H1 (cell line): Measurements from ENCODE around the gene AGAP1. TPM values are rescaled to one million over a fixed set of nuclear protein-coding genes. Genes with fewer than 3 reads are reported as not detected.
A peak's percentile ranks its signal among the peaks of the same experiment; 100 is the strongest.

ENCODE experiments used
- CTCF ChIA-PET: fragments of 300-600 bp; sonication (Branson Sonifier 250); formaldehyde crosslinking; loops from one replicate; lab custom pipeline; 2021; ENCODE audit not compliant: partially characterized antibody; lab: Charles Lee
- POLR2A ChIA-PET: fragments of 300-600 bp; sonication (Branson Sonifier 250); formaldehyde crosslinking; loops from one replicate; lab custom pipeline; 2021; ENCODE audit warnings: inconsistent platforms; ENCODE audit not compliant: partially characterized antibody; lab: Charles Lee
- DNase-seq, 2 experiments: peaks; one replicate each; pipeline versions ENCODE4 v3.0.0 to v3.0.0-alpha.2; 2010 to 2022; ENCODE audit warnings: low spot score in 2 of 2, low read depth in 1 of 2, mixed read lengths in 1 of 2
- FAIRE-seq: peaks from 2 replicates; lab custom pipeline; 2011; peaks lifted over from hg19 to GRCh38; lab: Jason Lieb, UNC
- H2AFZ ChIP-seq: 2 replicates; pipeline ENCODE4 v1.8.1; 2012; ENCODE audit warnings: low read length, inconsistent platforms
- H2AK5ac ChIP-seq: 2 replicates; pipeline ENCODE4 v1.6.1; 2013; ENCODE audit warnings: low read depth, low read length
- H2BK120ac ChIP-seq: replicated peaks from 2 replicates; pipeline ENCODE3; 2013; ENCODE audit warnings: low read depth, low read length, inconsistent platforms
- H2BK12ac ChIP-seq: 2 replicates; pipeline ENCODE4 v1.6.1; 2013; ENCODE audit warnings: low read depth, low read length
- H2BK15ac ChIP-seq: 2 replicates; pipeline ENCODE4 v1.6.1; 2013; ENCODE audit warnings: low read length
- H2BK20ac ChIP-seq: 2 replicates; pipeline ENCODE4 v1.6.1; 2013; ENCODE audit warnings: low read length
- H2BK5ac ChIP-seq: 2 replicates; pipeline ENCODE4 v1.6.1; 2013; ENCODE audit warnings: low read depth, low read length
- H3K14ac ChIP-seq: 2 replicates; pipeline ENCODE4 v1.6.1; 2013; ENCODE audit warnings: inconsistent platforms; ENCODE audit not compliant: insufficient read length
- H3K18ac ChIP-seq: 2 replicates; pipeline ENCODE4 v1.6.1; 2013; ENCODE audit warnings: low read length; ENCODE audit errors: extremely low read depth
- H3K23ac ChIP-seq: 2 replicates; pipeline ENCODE4 v1.6.1; 2013; ENCODE audit warnings: inconsistent platforms; ENCODE audit not compliant: insufficient read length
- H3K23me2 ChIP-seq: 2 replicates; pipeline ENCODE4 v1.6.1; 2013; ENCODE audit warnings: low read depth, low read length
- H3K27ac ChIP-seq: 2 replicates; pipeline ENCODE4 v1.6.1; 2011; ENCODE audit warnings: low read depth, low read length, inconsistent platforms
- H3K27me3 ChIP-seq, 4 experiments: replicated peaks in 1 of 4; 1 replicate in 1 of 4; 2 replicates in 3 of 4; pipeline versions ENCODE4 v1.6.1 to v1.8.1; 2011 to 2013; ENCODE audit warnings: low read length in 3 of 4, mild to moderate bottlenecking in 3 of 4, inconsistent platforms in 2 of 4, mixed read lengths in 2 of 4, moderate library complexity in 1 of 4; ENCODE audit not compliant: control insufficient read depth in 3 of 4, insufficient read depth in 3 of 4; ENCODE audit errors: extremely low read depth in 1 of 4
- H3K36me3 ChIP-seq, 4 experiments: 2 replicates each; pipeline versions ENCODE4 v1.6.1 to v1.8.1; 2011 to 2013; ENCODE audit warnings: mild to moderate bottlenecking in 4 of 4, low read length in 3 of 4, moderate library complexity in 2 of 4, control low read depth in 1 of 4, inconsistent platforms in 1 of 4; ENCODE audit not compliant: insufficient read depth in 4 of 4, control insufficient read depth in 2 of 4
- H3K4ac ChIP-seq: replicated peaks from 2 replicates; pipeline ENCODE3; 2013; ENCODE audit warnings: low read length, low read depth, mixed read lengths, inconsistent platforms; ENCODE audit not compliant: insufficient read length
- H3K4me1 ChIP-seq, 4 experiments: replicated peaks in 1 of 4; 1 replicate in 1 of 4; 2 replicates in 3 of 4; pipeline versions ENCODE4 v1.6.1 to v1.8.1; 2011 to 2013; ENCODE audit warnings: low read length in 3 of 4, inconsistent platforms in 2 of 4, mixed read lengths in 1 of 4; ENCODE audit not compliant: insufficient read depth in 4 of 4, control insufficient read depth in 3 of 4
- H3K4me2 ChIP-seq, 2 experiments: 2 replicates each; pipeline versions ENCODE4 v1.6.1 to v1.8.1; 2011 to 2013; ENCODE audit warnings: low read depth in 2 of 2, low read length in 2 of 2, control low read depth in 1 of 2, inconsistent platforms in 1 of 2, mild to moderate bottlenecking in 1 of 2; ENCODE audit not compliant: insufficient read depth in 1 of 2
- H3K4me3 ChIP-seq, 4 experiments: fragments of 200-600, 300-600 bp in 1 of 4; sonication (generic), shearing (Covaris generic), sonication (Bioruptor Twin) in 1 of 4; 2 replicates each; pipeline versions ENCODE4 v1.5.1 to v1.8.1; 2011 to 2016; ENCODE audit warnings: low read length in 4 of 4, low read depth in 3 of 4, control low read depth in 2 of 4, inconsistent platforms in 2 of 4, mild to moderate bottlenecking in 2 of 4, mixed read lengths in 1 of 4, moderate library complexity in 1 of 4; ENCODE audit not compliant: insufficient read depth in 2 of 4; ENCODE audit errors: extremely low read depth in 1 of 4
- H3K56ac ChIP-seq: replicated peaks from 2 replicates; pipeline ENCODE3; 2013; ENCODE audit warnings: low read depth, mild to moderate bottlenecking, mixed read lengths, low read length, inconsistent platforms; ENCODE audit not compliant: insufficient read length
- H3K79me1 ChIP-seq: 2 replicates; pipeline ENCODE4 v1.6.1; 2013; ENCODE audit warnings: low read depth, low read length, control low read depth
- H3K79me2 ChIP-seq, 2 experiments: 2 replicates each; pipeline versions ENCODE4 v1.6.1 to v1.8.1; 2012 to 2013; ENCODE audit warnings: low read length in 2 of 2, mild to moderate bottlenecking in 2 of 2, inconsistent platforms in 1 of 2; ENCODE audit not compliant: insufficient read depth in 2 of 2, control insufficient read depth in 1 of 2
- H3K9ac ChIP-seq, 4 experiments: replicated peaks in 1 of 4; 1 replicate in 1 of 4; 2 replicates in 3 of 4; pipeline versions ENCODE4 v1.6.1 to v1.8.1; 2011 to 2013; ENCODE audit warnings: low read depth in 3 of 4, low read length in 3 of 4, control low read depth in 2 of 4, mild to moderate bottlenecking in 2 of 4, moderate library complexity in 2 of 4, inconsistent platforms in 1 of 4; ENCODE audit errors: extremely low read depth in 1 of 4
- H3K9me3 ChIP-seq, 2 experiments: 2 replicates each; pipeline versions ENCODE4 v1.6.1 to v1.8.1; 2012 to 2013; ENCODE audit warnings: mild to moderate bottlenecking in 2 of 2, moderate library complexity in 2 of 2, control low read depth in 1 of 2, inconsistent platforms in 1 of 2, low read depth in 1 of 2, low read length in 1 of 2, mixed read lengths in 1 of 2; ENCODE audit not compliant: insufficient read depth in 2 of 2
- H4K20me1 ChIP-seq, 2 experiments: replicated peaks in 1 of 2; 2 replicates each; pipeline versions ENCODE3 to v1.8.1; 2011 to 2013; ENCODE audit warnings: inconsistent platforms in 2 of 2, low read length in 2 of 2, mild to moderate bottlenecking in 1 of 2; ENCODE audit not compliant: insufficient read depth in 2 of 2, control insufficient read depth in 1 of 2
- H4K5ac ChIP-seq: 2 replicates; pipeline ENCODE4 v1.6.1; 2013; ENCODE audit warnings: low read length, low read depth, mixed read lengths, inconsistent platforms; ENCODE audit not compliant: insufficient read length
- H4K8ac ChIP-seq: 2 replicates; pipeline ENCODE4 v1.8.0; 2013; ENCODE audit warnings: mild to moderate bottlenecking, moderate library complexity, low read length, inconsistent platforms; ENCODE audit not compliant: insufficient read depth; ENCODE audit errors: extremely low read depth
- H4K91ac ChIP-seq: replicated peaks from 2 replicates; pipeline ENCODE3; 2013; ENCODE audit warnings: low read length, mixed read lengths, inconsistent platforms; ENCODE audit not compliant: insufficient read length
- ASH2L ChIP-seq: fragments of 200-600, 300-600 bp; sonication (generic); IDR thresholded peaks from one replicate; pipeline ENCODE4 v1.7.1; 2017; ENCODE audit warnings: low read length
- CBX8 ChIP-seq: fragments of 300-800, 300-1000 bp; sonication (generic); IDR thresholded peaks from 2 replicates; pipeline ENCODE4 v1.7.1; 2016; ENCODE audit warnings: low read depth, low read length, borderline replicate concordance
- GTF2F1 ChIP-seq: IDR thresholded peaks from 2 replicates; pipeline ENCODE4 v1.6.1; 2012; ENCODE audit warnings: low read depth, low read length, improper control_type of control experiment, borderline replicate concordance
- MAFK ChIP-seq: IDR thresholded peaks from 2 replicates; pipeline ENCODE4 v1.6.1; 2012; ENCODE audit warnings: low read depth, mild to moderate bottlenecking, improper control_type of control experiment, low read length
- RAD21 ChIP-seq, 2 experiments: IDR thresholded peaks in 1 of 2; conservative IDR thresholded peaks in 1 of 2; 2 replicates each; pipeline ENCODE4 v1.6.1; 2011; ENCODE audit warnings: low read depth in 2 of 2, low read length in 2 of 2, improper control_type of control experiment in 1 of 2, inconsistent platforms in 1 of 2, mild to moderate bottlenecking in 1 of 2, moderate library complexity in 1 of 2
- SIRT6 ChIP-seq: IDR thresholded peaks from one replicate; pipeline ENCODE4 v1.7.1; 2012; ENCODE audit warnings: low read length, inconsistent platforms
- SRF ChIP-seq: IDR thresholded peaks from 2 replicates; pipeline ENCODE4 v1.6.1; 2011; ENCODE audit warnings: mild to moderate bottlenecking, low read depth, low read length, moderate library complexity
- TAF7 ChIP-seq: optimal IDR thresholded peaks from 2 replicates; pipeline ENCODE3; 2011; ENCODE audit warnings: low read depth, mild to moderate bottlenecking, inconsistent platforms, low read length, moderate library complexity, borderline replicate concordance
- TBP ChIP-seq: IDR thresholded peaks from 2 replicates; pipeline ENCODE4 v1.6.1; 2011; ENCODE audit warnings: low read depth, low read length, improper control_type of control experiment
- TEAD4 ChIP-seq: IDR thresholded peaks from 2 replicates; pipeline ENCODE4 v1.6.1; 2012; ENCODE audit warnings: low read depth, low read length, inconsistent platforms, mixed read lengths
- ZNF274 ChIP-seq: IDR thresholded peaks from 2 replicates; pipeline ENCODE4 v1.7.0; 2012; ENCODE audit warnings: low read length, borderline replicate concordance; ENCODE audit errors: extremely low read depth
- WGBS, 2 experiments: shearing (Covaris generic) in 1 of 2; methylation state at CpG; one replicate each; pipeline versions ENCODE4 v1.1.6 to v1.1.7; 2013 to 2015; ENCODE audit warnings: low lambda C conversion rate in 2 of 2, mixed read lengths in 2 of 2, inconsistent platforms in 1 of 2, low coverage in 1 of 2, missing lambda C conversion rate in 1 of 2; ENCODE audit not compliant: insufficient replicate concordance in 2 of 2, insufficient coverage in 1 of 2, insufficient read length in 1 of 2; ENCODE audit errors: extremely low coverage in 1 of 2, missing lambda C conversion rate in 1 of 2; 5-methylcytosine and 5-hydroxymethylcytosine counted together
- polyA plus RNA-seq, 7 experiments: library from polyadenylated mRNA; depleted of rRNA in 3 of 7; stranded (reverse) in 5 of 7; unstranded in 2 of 7; fragments of >200 nt in 5 of 7; fragments of 200-250 nt in 2 of 7; gene quantifications; 1 replicate in 5 of 7; 2 replicates in 1 of 7; 4 replicates in 1 of 7; pipeline versions ENCODE4 v1.2.1 to v1.2.3, GENCODE V29; 2011 to 2013; ENCODE audit warnings: missing spikeins in 2 of 7, mixed read lengths in 2 of 7
- total RNA-seq: library from RNA; stranded (reverse); fragmentation: NEBNext Ultra II Directional; extraction: Animal tissue kit (Norgen Biotek cat#: 25700); gene quantifications from 2 replicates; pipeline ENCODE4 v1.2.1, GENCODE V29; 2021

Gene AGAP1
- total and polyA plus RNA-seq, 2 of the 8 experiments (the other 6 are each of a cell fraction or from before 2014, with no cell fraction given), result 18.1 to 39.4 TPM

- Histone ChIP-seq H3K79me1 (no peaks in the 10 kb centered on the region), H2BK20ac (no peak overlapping the region), H3K14ac (no peak overlapping the region), H4K8ac (no peak overlapping the region), H3K4ac (no peak overlapping the region), H3K27ac (no peak overlapping the region), H3K9ac (no peak overlapping the region), H4K5ac (no peak overlapping the region), H2BK12ac (no peak overlapping the region), H3K4me1 (peaks cover 2 to 15% (median 7%) of the 10 kb centered on the region in 4 experiments), H2BK120ac (no peak overlapping the region), H2BK5ac (no peak overlapping the region), H3K36me3 (no peaks in the 10 kb centered on the region), H3K27me3 (no peaks in the 10 kb centered on the region), H3K9me3 (no peaks in the 10 kb centered on the region), H2AFZ (no peak overlapping the region), H2BK15ac (no peak overlapping the region), H3K23ac (no peak overlapping the region), H2AK5ac (no peak overlapping the region), H4K91ac (no peak overlapping the region), H3K18ac (no peak overlapping the region), H3K23me2 (no peaks in the 10 kb centered on the region), H3K79me2 (no peaks in the 10 kb centered on the region), H3K4me2 (peak overlapping the region in 1 of 2 experiments; percentile 23; a peak in 1 of 4 replicates), H3K4me3 (no peak overlapping the region), H4K20me1 (peaks cover 0 to 2% of the 10 kb centered on the region in 2 experiments), H3K56ac (no peak overlapping the region)
- DNase-seq (no peak), FAIRE-seq (no peak)
- CTCF ChIA-PET, result interaction anchor here (0.8 to 5.4 kb wide), 4 partner anchors 10 to 164 kb away, joined by 3 to 33 read pairs (median 12); no protein-coding TSS in a partner anchor
- POLR2A ChIA-PET, result no interaction called here
- WGBS, 2 experiments, result 75% methylated on average over 10 of the region's 10 CpGs; no CpG with 5 or more reads in 1 of the 2 experiments
- TF ChIP-seq SIRT6 (no peak), GTF2F1 (no peak), ZNF274 (no peak), ASH2L (no peak), CBX8 (no peak), TEAD4 (no peak), RAD21 (IDR thresholded peaks at IDR 0.05 in 1 of 2, conservative IDR thresholded peaks at IDR 0.05 in 1 of 2; ENCODE audit: low read depth in 2 of 2, low read length in 2 of 2) (no peak), MAFK (no peak), TAF7 (no peak), TBP (no peak), SRF (no peak)
Observed at GRCh38 chr2:235756491-235756890, 262.6 kb downstream of the AGAP1 start.
